Motor neuron (in vitro differentiated cells): ENCODE results near the gene SLC30A1. TPM values are rescaled to one million over a fixed set of nuclear protein-coding genes. Genes with fewer than 3 reads are reported as not detected.
A peak's percentile ranks its signal among the peaks of the same experiment; 100 is the strongest.

Experiments
- ATAC-seq, 8 experiments: fragments of 200-7000 bp; cut with Tn5 transposase; replicated peaks in 6 of 8; 2 replicates each; pipeline ENCODE4 v1.8.0; 2021; ENCODE audit warnings: mild to moderate bottlenecking in 8 of 8, moderate library complexity in 8 of 8
- H3K27ac ChIP-seq, 2 donors: fragments of 250-450 bp; sonication (Bioruptor Pico); 2 replicates each; pipeline ENCODE4 v1.9.0; 2021; ENCODE audit warnings: antibody characterized with exemption in 2 of 2, mild to moderate bottlenecking in 2 of 2, moderate library complexity in 1 of 2
- H3K4me1 ChIP-seq, 2 donors: fragments of 250-450 bp; sonication (Bioruptor Pico); replicated peaks in 1 of 2; 2 replicates each; pipeline ENCODE4 v1.6.1; 2021; ENCODE audit warnings: antibody characterized with exemption in 2 of 2, mild to moderate bottlenecking in 2 of 2, moderate library complexity in 1 of 2
- H3K4me3 ChIP-seq, 5 donors: fragments of 250-450 bp; sonication (Bioruptor Pico); 2 replicates each; pipeline ENCODE4 v1.9.0; 2021; ENCODE audit warnings: antibody characterized with exemption in 5 of 5, mild to moderate bottlenecking in 5 of 5, moderate library complexity in 4 of 5
- WGBS, 10 experiments: fragments of 450-650 bp; shearing (Covaris generic); methylation state at CpG; one replicate each; pipeline ENCODE4 v1.0.0; 2022; 5-methylcytosine and 5-hydroxymethylcytosine counted together
- in situ Hi-C, 9 experiments: fragments of 400-800 bp; cut with MboI; loops; one replicate each; pipeline ENCODE4 v1.15.0; 2021; ENCODE audit warnings: low sequenced_read_pairs in 9 of 9, low pct_unique_long_range_greater_than_20kb in 2 of 9; ENCODE audit not compliant: unreplicated experiment in 9 of 9
- total RNA-seq, 8 experiments: library from RNA; unstranded; fragments of 300-600 nt; gene quantifications; 2 replicates each; pipeline versions ENCODE4 v1.2.3 to v1.2.4, GENCODE V29; 2022

The SLC30A1 gene
- total RNA-seq, 8 experiments from 2014 or later = 7.0 to 50.3 (median 17.3) TPM

- WGBS, 10 experiments = 87 to 100% (median 97%) methylated on average over 2 to 4 of the region's 4 CpGs; no CpG with 5 or more reads in 2 of the 10 experiments
- Histone ChIP-seq H3K27ac (no peak overlapping the region), H3K4me1 (peaks cover 0 to 8% of the 10 kb centered on the region in 2 donors), H3K4me3 (no peak overlapping the region)
- no peak for ATAC-seq
- in situ Hi-C loops = no loop called here
Observed at GRCh38 chr1:211588711-211589110, 9.8 kb upstream of the SLC30A1 start.

- Histone ChIP-seq H3K4me3 (no peak overlapping the region), H3K4me1 (peaks cover 0 to 3% of the 10 kb centered on the region in 2 donors), H3K27ac (no peak overlapping the region)
- in situ Hi-C loops = no loop called here
- 49 to 100% (median 86%) methylated on average over 1 to 2 of the region's 2 CpGs for WGBS, 10 experiments
- no peak for ATAC-seq
Observed at GRCh38 chr1:211587123-211587522, 8.2 kb upstream of the SLC30A1 start.

- H3K27ac ChIP-seq = no peak overlapping the region
- no peak for ATAC-seq
- in situ Hi-C loops = no loop called here
- H3K4me3 ChIP-seq = no peak overlapping the region
- no peaks in the 10 kb centered on the region for H3K4me1 ChIP-seq
- 65 to 100% (median 85%) methylated on average over 1 to 4 of the region's 4 CpGs for WGBS, 10 experiments
Observed at GRCh38 chr1:211586538-211586937, 7.6 kb upstream of the SLC30A1 start.

DNA sequence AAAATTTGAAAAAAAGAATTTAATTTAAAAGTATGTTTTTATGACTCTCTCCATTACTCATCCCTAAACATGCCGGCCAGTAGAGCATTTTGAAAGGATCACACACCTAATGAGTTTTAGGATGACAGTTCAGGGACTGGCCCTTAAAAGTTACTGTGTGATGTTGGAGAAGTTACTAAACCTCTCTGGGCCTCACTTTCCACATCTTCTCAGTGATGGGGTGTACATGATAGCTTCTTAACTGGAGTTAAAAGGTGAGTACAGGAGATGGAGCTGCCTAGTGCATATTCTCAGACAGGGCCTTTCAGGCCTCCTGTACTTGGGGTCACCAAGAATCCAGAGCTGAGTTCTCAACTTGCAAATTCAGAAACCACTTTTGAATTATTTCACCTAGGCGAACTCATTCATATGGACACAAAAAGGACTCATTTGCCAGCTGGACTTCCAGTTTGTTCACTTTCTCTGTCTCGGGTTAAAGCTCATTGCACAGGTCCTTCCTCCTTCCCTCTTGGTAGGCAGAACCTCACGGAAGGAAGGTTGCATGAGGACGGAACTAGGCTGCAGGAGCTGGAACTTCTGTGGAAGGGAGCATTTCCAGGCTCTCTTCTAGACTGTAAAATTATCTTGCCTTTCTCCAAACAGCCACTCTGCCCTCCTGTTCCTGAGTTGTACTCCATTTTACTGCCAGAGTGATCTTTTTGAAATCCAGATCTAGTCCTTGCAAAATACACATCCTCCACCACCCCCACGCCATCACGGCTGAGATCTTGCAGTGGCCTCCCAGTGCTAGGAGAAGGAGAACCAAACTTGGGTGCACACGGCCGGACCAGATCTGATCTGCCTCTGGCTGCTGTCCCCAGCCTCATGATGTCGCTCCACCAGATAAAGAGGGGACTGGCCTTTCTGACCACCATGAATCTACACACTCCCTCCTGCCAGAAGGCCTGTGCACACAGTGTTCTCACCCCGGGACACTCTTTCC lies 4.3 kb upstream of the SLC30A1 start:
- 63 to 92% (median 83%) methylated on average over 1 to 11 of the region's 11 CpGs; no CpG with 5 or more reads in 1 of the 10 experiments for WGBS, 10 experiments
- Histone ChIP-seq H3K4me1 (peaks cover 3% of the 10 kb centered on the region in 2 donors), H3K4me3 (no peak overlapping the region), H3K27ac (no peak overlapping the region)
- ATAC-seq = no peak
- in situ Hi-C loops = no loop called here

- in situ Hi-C loops = no loop called here
- Histone ChIP-seq H3K4me1 (peaks cover 3% of the 10 kb centered on the region in 2 donors), H3K27ac (no peak overlapping the region), H3K4me3 (no peak overlapping the region)
- no peak for ATAC-seq
- WGBS, 10 experiments = 9 to 70% (median 58%) methylated on average over 2 to 3 of the region's 3 CpGs
Observed at GRCh38 chr1:211581526-211581925, 2.6 kb upstream of the SLC30A1 start.

DNA sequence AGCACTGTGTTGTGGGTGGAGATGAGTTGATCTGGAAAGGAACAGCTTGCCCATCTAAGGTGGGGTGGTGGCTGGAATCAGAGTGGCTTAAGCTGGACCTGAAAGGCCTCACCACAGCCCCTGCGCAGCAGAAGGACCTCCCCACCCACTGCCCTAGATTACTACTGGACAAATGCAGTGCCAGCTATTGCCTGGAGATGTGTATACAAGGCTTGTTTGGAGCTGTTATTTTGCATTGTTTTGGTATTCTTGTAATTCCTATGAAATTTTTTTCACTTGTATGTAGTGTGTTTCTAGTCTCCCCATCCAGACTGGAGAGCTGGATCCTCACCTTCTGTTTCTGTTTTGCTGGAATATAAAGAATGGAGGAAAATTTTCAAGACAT lies 1.3 kb upstream of the SLC30A1 start:
- H3K4me1 ChIP-seq = peaks cover 10 to 11% of the 10 kb centered on the region in 2 donors
- H3K4me3 ChIP-seq = no peak overlapping the region
- no peak overlapping the region for H3K27ac ChIP-seq
- no peak for ATAC-seq
- in situ Hi-C loops = no loop called here
- 0 to 100% (median 80%) methylated on average over 1 of the region's 1 CpG; no CpG with 5 or more reads in 7 of the 10 experiments for WGBS, 10 experiments

DNA sequence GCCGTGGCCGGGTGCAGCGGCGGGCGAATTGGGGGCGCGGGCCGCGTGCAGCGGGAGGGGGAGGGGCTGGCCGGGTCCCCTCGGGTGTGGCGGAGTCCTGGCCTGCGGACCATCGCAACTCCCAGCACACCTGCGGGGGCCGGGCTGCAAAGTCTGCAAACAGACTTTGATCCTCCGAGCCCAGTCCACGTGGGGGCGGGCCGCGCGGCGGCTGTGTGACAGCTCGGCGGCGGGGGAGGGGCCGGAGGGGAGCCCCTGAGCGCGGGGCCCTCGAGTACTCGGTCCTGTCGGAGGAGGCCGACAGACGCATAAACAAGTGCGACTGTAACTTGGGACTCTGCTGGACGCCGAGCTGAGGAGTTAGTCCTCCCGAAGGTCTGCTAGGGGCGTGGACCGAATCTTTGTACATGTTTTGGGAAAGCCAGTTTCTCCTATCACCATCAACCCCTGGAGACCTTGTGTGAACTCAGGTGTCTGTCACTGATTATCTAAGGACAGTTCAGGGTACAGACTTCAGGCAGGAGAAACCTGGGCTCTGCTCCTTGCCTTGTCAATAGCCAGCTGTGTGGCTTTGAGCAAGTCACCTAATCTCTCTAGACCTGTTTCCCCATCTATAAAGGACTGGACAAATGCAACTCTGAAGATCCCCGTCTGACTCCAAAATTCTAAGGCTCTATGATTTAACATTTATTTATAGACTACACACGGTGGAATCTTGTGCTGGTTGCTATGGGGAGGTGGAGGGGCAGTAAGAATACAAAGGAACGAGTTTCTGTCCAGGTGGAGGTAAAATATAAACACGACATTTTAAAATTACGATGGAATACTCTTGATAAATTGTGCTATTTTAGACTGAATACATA lies 710 bp upstream of the SLC30A1 start:
- ATAC-seq = peak; percentile 30 to 75 (median 68)
- peak overlapping the region; percentile 69 to 96 (median 83) for H3K4me3 ChIP-seq
- no peak overlapping the region for H3K27ac ChIP-seq
- WGBS, 10 experiments = 17 to 82% (median 29%) methylated on average over 2 to 7 of the region's 46 CpGs
- peaks cover 10 to 11% of the 10 kb centered on the region in 2 donors for H3K4me1 ChIP-seq
- in situ Hi-C loops = loop anchor here in 1 of 9 experiments (10.0 kb wide), 1 partner anchor 75 kb away; no protein-coding TSS in a partner anchor

- peaks cover 10 to 11% of the 10 kb centered on the region in 2 donors for H3K4me1 ChIP-seq
- 0 to 2% (median 0%) methylated on average over 4 to 42 of the region's 75 CpGs; no CpG with 5 or more reads in 6 of the 10 experiments for WGBS, 10 experiments
- peak overlapping the region; percentile 46 to 72 for H3K27ac ChIP-seq
- peak overlapping the region; percentile 69 to 96 (median 83) for H3K4me3 ChIP-seq
- in situ Hi-C loops = loop anchor here in 1 of 9 experiments (10.0 kb wide), 1 partner anchor 77 kb away; no protein-coding TSS in a partner anchor
- peak; percentile 21 to 56 (median 50) for ATAC-seq
Observed at GRCh38 chr1:211577819-211578639, 932 bp downstream of the SLC30A1 start.

- Histone ChIP-seq H3K27ac (no peak overlapping the region), H3K4me3 (peak overlapping the region; percentile 69 to 96 (median 83)), H3K4me1 (peaks cover 10 to 11% of the 10 kb centered on the region in 2 donors)
- ATAC-seq = peak in 1 of 8 experiments; percentile 0
- 0 to 3% (median 0%) methylated on average over 1 to 11 of the region's 13 CpGs for WGBS, 10 experiments
- in situ Hi-C loops = loop anchor here in 1 of 9 experiments (10.0 kb wide), 1 partner anchor 77 kb away; no protein-coding TSS in a partner anchor
Observed at GRCh38 chr1:211577277-211577818, 1.6 kb downstream of the SLC30A1 start.

DNA sequence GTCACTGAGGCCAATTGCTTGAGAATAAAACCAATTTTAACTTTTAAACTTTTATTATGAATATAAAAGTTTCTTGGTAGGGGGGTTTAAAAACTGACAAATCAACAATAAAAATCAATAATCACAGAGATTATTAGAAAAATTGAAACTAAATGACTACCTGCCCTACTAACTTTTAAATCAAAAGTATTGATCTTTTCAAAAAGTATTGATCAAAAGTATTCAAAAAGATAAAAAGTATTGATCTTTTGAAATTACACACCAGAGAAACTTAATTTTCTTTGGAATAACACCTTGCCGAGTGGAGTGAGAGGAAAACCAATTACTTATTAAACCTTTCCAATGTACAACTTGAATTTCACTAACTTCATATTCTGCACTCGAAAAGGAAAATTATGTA lies 2.2 kb downstream of the SLC30A1 start:
- in situ Hi-C loops = loop anchor here in 1 of 9 experiments (10.0 kb wide), 1 partner anchor 78 kb away; no protein-coding TSS in a partner anchor
- Histone ChIP-seq H3K4me3 (peak overlapping the region; percentile 69 to 96 (median 83)), H3K4me1 (peaks cover 10 to 11% of the 10 kb centered on the region in 2 donors), H3K27ac (no peak overlapping the region)
- ATAC-seq = no peak
- WGBS, 10 experiments = 0 to 49% (median 21%) methylated on average over 1 to 2 of the region's 2 CpGs

DNA sequence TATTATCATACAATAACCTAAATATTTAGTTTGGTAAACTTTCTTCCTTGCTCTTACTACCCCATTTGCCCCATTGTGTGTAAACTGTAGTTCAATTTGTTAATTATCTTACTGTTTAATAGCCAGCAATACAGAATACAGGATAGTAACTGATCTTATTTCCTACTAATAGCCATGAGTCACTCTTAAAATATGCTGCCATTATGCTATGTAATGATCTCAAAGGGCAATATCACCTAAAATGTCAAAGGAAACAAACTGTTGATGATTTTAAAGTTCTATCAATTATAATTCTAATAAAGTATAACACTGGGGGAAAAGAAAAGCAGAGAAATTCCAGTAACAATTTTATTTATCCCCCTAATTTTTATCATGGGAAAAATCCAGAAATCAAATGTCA lies 4.3 kb downstream of the SLC30A1 start:
- H3K4me1 ChIP-seq = peaks cover 7 to 8% of the 10 kb centered on the region in 2 donors
- in situ Hi-C loops = loop anchor here in 1 of 9 experiments (10.0 kb wide), 1 partner anchor 80 kb away; no protein-coding TSS in a partner anchor
- no peak overlapping the region for H3K4me3 ChIP-seq
- no peak overlapping the region for H3K27ac ChIP-seq
- no peak for ATAC-seq

DNA sequence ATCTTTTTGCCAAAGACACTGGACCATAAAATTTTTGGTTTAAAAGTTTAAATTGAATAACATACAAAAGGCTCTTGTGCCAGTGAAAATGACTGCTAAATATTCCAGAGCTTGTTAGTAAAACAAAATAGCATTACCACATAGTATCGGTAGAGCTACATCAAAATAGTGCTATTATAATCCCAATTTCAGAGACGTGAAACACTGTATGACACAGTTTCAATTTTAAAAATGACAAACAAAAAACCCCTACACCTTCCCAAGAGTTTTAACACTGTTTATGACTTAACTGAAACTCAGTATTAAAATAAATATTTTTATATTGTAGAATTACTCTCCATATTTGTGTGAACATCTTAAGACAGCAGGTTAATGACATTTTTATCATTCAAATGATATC lies 7.0 kb downstream of the SLC30A1 start:
- peaks cover 6 to 8% of the 10 kb centered on the region in 2 donors for H3K4me1 ChIP-seq
- no peak overlapping the region for H3K27ac ChIP-seq
- WGBS, 10 experiments = 0 to 100% (median 88%) methylated on average over 1 to 2 of the region's 2 CpGs; no CpG with 5 or more reads in 2 of the 10 experiments
- no peak for ATAC-seq
- no peak overlapping the region for H3K4me3 ChIP-seq
- in situ Hi-C loops = loop anchor here in 1 of 9 experiments (10.0 kb wide), 1 partner anchor 83 kb away; no protein-coding TSS in a partner anchor
